ENCODE results near the gene ZNF598. TPM values are rescaled to one million over a fixed set of nuclear protein-coding genes. Genes with fewer than 3 reads are reported as not detected.

ZNF598 gene
- total and polyA plus RNA-seq, 2 of the 13 experiments (the other 11 are each of a cell fraction or from before 2014, with no cell fraction given), result 13.5 to 14.2 TPM

GRCh38 chr16:2039274-2040031 is 29.8 kb upstream of the ZNF598 start (continued):
- no peak; the same call in 1 of the 2 replicates for TF ChIP-seq ZNF782 (CRISPR knock-in tag; IDR thresholded peaks at IDR 0.05; ENCODE audit: borderline replicate concordance)
- TF ChIP-seq SIX1 (CRISPR knock-in tag; IDR thresholded peaks at IDR 0.05; ENCODE audit: borderline replicate concordance), result no peak
- no peak for TF ChIP-seq MED8 (CRISPR knock-in tag; IDR thresholded peaks at IDR 0.05; ENCODE audit: insufficient replicate concordance)
- no peak for TF ChIP-seq ZFYVE20 (CRISPR knock-in tag; IDR thresholded peaks at IDR 0.05; ENCODE audit: borderline replicate concordance, low read depth)
- TF ChIP-seq BHLHE40 (IDR thresholded peaks at IDR 0.05; ENCODE audit: low read length), result peak; percentile 64; the same call in 1 of the 2 replicates
- TF ChIP-seq ZNF263 (CRISPR knock-in tag; IDR thresholded peaks at IDR 0.05), result 0 out of 2 replicates have a peak, but pooled peaks have one; percentile 36
- TF ChIP-seq ZNF430 (CRISPR knock-in tag; IDR thresholded peaks at IDR 0.05), result peak; percentile 58
- no peak for TF ChIP-seq ZNF414 (CRISPR knock-in tag; IDR thresholded peaks at IDR 0.05)
- TF ChIP-seq FIP1L1 (IDR thresholded peaks at IDR 0.05; ENCODE audit: borderline replicate concordance, insufficient read depth, low read depth, low read length), result no peak
- TF ChIP-seq ZNF17 (CRISPR knock-in tag; IDR thresholded peaks at IDR 0.05), result no peak
- TF ChIP-seq ATF7-NPFF (CRISPR knock-in tag; IDR thresholded peaks at IDR 0.05; ENCODE audit: low read depth), result no peak
- TF ChIP-seq NFE2L2 (IDR thresholded peaks at IDR 0.05; ENCODE audit: low read length), result no peak
- no peak for TF ChIP-seq ZNF260 (CRISPR knock-in tag; IDR thresholded peaks at IDR 0.05; ENCODE audit: borderline replicate concordance, low read depth)
- TF ChIP-seq ETV5 (CRISPR knock-in tag; IDR thresholded peaks at IDR 0.05; ENCODE audit: borderline replicate concordance), result peak; percentile 80; the same call in 1 of the 2 replicates
- no peak for TF ChIP-seq GMEB2 (CRISPR knock-in tag; IDR thresholded peaks at IDR 0.05; ENCODE audit: low read depth)
- no peak for TF ChIP-seq HNRNPUL1 (IDR thresholded peaks at IDR 0.05; ENCODE audit: low read depth, low read length)
- TF ChIP-seq ZNF879 (CRISPR knock-in tag; IDR thresholded peaks at IDR 0.05), result no peak
- TF ChIP-seq ZNF577 (CRISPR knock-in tag; IDR thresholded peaks at IDR 0.05; ENCODE audit: borderline replicate concordance, low read depth), result no peak
- TF ChIP-seq RFX5 (IDR thresholded peaks at IDR 0.05; ENCODE audit: low read depth, low read length), result no peak
- TF ChIP-seq ZNF720 (CRISPR knock-in tag; IDR thresholded peaks at IDR 0.05), result no peak
- TF ChIP-seq MTF1 (CRISPR knock-in tag; IDR thresholded peaks at IDR 0.05), result no peak
- TF ChIP-seq DMTF1 (CRISPR knock-in tag; IDR thresholded peaks at IDR 0.05), result no peak
- TF ChIP-seq, protein P1, sequence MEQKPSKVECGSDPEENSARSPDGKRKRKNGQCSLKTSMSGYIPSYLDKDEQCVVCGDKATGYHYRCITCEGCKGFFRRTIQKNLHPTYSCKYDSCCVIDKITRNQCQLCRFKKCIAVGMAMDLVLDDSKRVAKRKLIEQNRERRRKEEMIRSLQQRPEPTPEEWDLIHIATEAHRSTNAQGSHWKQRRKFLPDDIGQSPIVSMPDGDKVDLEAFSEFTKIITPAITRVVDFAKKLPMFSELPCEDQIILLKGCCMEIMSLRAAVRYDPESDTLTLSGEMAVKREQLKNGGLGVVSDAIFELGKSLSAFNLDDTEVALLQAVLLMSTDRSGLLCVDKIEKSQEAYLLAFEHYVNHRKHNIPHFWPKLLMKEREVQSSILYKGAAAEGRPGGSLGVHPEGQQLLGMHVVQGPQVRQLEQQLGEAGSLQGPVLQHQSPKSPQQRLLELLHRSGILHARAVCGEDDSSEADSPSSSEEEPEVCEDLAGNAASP (CRISPR knock-in tag; IDR thresholded peaks at IDR 0.05; ENCODE audit: borderline replicate concordance), result peak; percentile 65; the same call in 1 of the 2 replicates
- TF ChIP-seq ARNTL (CRISPR knock-in tag; IDR thresholded peaks at IDR 0.05), result peak; percentile 58
- TF ChIP-seq PCBP2 (optimal IDR thresholded peaks at IDR 0.05; ENCODE audit: low read depth, low read length, poor library complexity, severe bottlenecking), result no peak

Data from HepG2 (cell line).